SK-N-MC (cell line): ENCODE measurements around the gene ASIC4.
A peak's percentile ranks its signal among the peaks of the same experiment; 100 is the strongest.

Source experiments
- DNase-seq: peaks from one replicate; pipeline ENCODE4 v3.0.0-alpha.2; 2011; ENCODE audit warnings: low read depth, low spot score
- H3K27ac ChIP-seq: fragments of 200-600 bp; sonication (generic); 2 replicates; pipeline ENCODE4 v1.5.1; 2016; ENCODE audit warnings: mixed run types
- H3K36me3 ChIP-seq: fragments of 200-600 bp; sonication (generic); 2 replicates; pipeline ENCODE4 v1.6.1; 2017; ENCODE audit warnings: antibody characterized with exemption, low read length, mixed read lengths; ENCODE audit not compliant: insufficient read depth
- H3K4me3 ChIP-seq: fragments of 200-600 bp; sonication (generic); 2 replicates; pipeline ENCODE4 v1.5.1; 2016
- H3K9ac ChIP-seq: fragments of 200-600 bp; sonication (generic); 2 replicates; pipeline ENCODE4 v1.8.0; 2017; ENCODE audit warnings: mixed run types, mixed read lengths; ENCODE audit not compliant: insufficient read length
- H3K9me3 ChIP-seq: fragments of 200-600 bp; sonication (generic); 2 replicates; pipeline ENCODE4 v1.6.1; 2017; ENCODE audit warnings: low read depth, mild to moderate bottlenecking, antibody characterized with exemption, low read length, moderate library complexity, mixed read lengths
- EZH2 ChIP-seq: fragments of 200-600 bp; sonication (generic); IDR thresholded peaks from one replicate; pipeline ENCODE4 v1.6.1; 2017; ENCODE audit warnings: antibody characterized with exemption
- FOXP2 ChIP-seq: optimal IDR thresholded peaks from 2 replicates; pipeline ENCODE3; 2011; ENCODE audit warnings: mild to moderate bottlenecking, moderate library complexity; ENCODE audit not compliant: insufficient read depth; ENCODE audit errors: extremely low read length, control extremely low read depth
- POLR2AphosphoS5 ChIP-seq: IDR thresholded peaks from 2 replicates; pipeline ENCODE4 v1.6.1; 2012; ENCODE audit warnings: mild to moderate bottlenecking, low read depth, low read length, borderline replicate concordance

The ASIC4 gene

DNA sequence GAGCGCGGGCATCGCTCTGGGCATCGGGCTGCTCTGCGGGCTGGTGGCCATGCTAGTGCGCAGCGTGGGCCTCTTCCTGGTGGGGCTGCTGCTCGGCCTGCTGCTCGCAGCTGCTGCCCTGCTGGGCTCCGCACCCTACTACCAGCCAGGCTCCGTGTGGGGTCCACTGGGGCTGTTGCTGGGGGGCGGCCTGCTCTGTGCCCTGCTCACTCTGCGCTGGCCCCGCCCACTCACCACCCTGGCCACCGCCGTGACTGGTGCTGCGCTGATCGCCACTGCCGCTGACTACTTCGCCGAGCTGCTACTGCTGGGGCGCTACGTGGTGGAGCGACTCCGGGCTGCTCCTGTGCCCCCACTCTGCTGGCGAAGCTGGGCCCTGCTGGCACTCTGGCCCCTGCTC, 33.3 kb downstream of the ASIC4 start:
- H3K4me3 ChIP-seq, result no peak overlapping the region
- no peak overlapping the region for H3K27ac ChIP-seq
- DNase-seq, result no peak
- H3K9me3 ChIP-seq, result no peaks in the 10 kb centered on the region
- H3K9ac ChIP-seq, result no peak overlapping the region
- no peak for TF ChIP-seq FOXP2
- TF ChIP-seq POLR2AphosphoS5, result no peak
- TF ChIP-seq EZH2, result no peak
- no peaks in the 10 kb centered on the region for H3K36me3 ChIP-seq

DNA sequence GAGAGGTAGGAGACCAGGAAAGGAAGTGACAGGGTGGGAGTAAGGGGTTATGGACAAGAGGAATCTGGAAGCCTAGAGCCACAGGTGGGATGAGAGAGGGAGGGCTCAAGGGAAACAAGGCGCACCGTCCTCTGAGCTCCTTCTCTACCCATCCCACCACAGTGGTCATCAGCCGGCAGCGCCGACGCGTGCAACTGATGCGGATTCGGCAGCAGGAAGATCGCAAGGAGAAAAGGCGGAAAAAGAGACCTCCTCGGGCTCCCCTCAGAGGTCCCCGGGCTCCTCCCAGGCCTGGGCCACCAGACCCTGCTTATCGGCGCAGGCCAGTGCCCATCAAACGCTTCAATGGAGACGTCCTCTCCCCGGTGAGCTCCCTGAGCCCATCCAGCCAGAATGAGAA, 34.7 kb downstream of the ASIC4 start:
- TF ChIP-seq POLR2AphosphoS5 (no peak), EZH2 (no peak), FOXP2 (no peak)
- DNase-seq, result no peak
- Histone ChIP-seq H3K9ac (no peak overlapping the region), H3K9me3 (no peaks in the 10 kb centered on the region), H3K4me3 (no peak overlapping the region), H3K27ac (no peak overlapping the region), H3K36me3 (no peaks in the 10 kb centered on the region)

DNA sequence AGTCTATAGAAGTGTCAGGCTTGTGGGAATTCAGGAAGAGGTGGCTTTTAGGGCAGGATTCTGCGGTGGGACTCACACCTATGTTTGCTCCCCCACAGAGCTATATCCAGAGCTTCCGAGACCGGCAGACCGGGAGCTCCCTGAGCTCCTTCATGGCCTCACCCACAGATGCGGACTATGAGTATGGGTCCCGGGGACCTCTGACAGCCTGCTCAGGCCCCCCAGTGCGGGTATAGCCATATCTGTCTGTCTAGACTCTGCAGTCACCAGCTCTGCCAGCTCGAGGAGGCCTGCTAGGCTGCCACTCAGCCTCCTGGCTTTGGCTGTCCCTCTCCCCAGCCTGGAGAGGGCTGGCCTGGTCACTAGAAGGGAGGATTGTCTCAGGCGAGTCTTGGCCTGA, 35.3 kb downstream of the ASIC4 start:
- no peak for TF ChIP-seq FOXP2
- no peak for TF ChIP-seq POLR2AphosphoS5
- TF ChIP-seq EZH2, result no peak
- H3K36me3 ChIP-seq, result no peaks in the 10 kb centered on the region
- H3K27ac ChIP-seq, result no peak overlapping the region
- no peak for DNase-seq
- no peak overlapping the region for H3K9ac ChIP-seq
- H3K4me3 ChIP-seq, result no peak overlapping the region
- no peaks in the 10 kb centered on the region for H3K9me3 ChIP-seq

DNA sequence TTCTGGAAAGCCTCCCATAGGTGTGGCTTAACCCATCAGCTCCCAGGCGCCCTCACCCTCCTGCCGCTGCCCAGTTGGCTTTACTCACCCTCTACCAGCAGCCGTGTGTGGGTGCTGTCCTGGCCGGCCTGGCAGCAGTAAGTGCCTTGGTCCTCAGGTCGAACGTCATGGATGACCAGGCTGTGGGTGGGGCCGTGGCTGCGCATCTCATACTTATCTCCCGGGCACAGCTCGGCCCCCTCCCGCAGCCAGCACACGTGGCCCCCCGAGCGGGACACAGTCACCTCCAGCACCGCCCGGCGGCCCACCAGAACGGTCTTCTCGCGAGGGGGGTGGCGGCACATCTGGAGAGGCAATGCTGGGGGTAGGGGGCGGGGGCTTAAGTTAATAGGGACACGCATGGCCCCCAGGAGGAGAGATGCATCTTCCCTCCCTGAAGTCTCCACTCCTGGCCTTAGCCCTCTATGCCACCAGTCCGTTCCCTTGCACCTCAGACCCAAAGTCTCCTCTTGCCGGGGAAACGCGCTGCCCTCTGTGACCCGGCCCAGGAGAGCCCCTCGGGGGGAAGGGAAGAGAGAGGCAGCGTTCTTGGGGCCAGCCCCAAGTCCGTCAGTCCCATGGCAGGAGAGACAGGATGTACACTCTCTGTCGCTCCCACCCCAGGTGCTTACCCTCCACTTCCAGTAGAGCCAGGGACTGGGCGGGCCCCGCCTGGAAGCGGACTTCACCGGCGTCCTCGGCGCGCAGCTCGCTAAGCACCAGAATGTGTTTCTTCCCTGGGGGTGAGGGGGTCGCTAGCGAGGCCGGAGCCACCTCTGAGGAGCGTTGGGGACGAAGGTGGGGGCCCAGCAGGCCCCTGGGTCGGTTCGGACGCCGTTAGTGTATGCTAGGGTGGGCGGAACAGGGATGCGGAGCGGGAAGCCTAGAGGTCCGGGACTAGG, 37.4 kb downstream of the ASIC4 start:
- Histone ChIP-seq H3K9ac (no peak overlapping the region), H3K4me3 (peak overlapping the region; percentile 86), H3K27ac (no peak overlapping the region), H3K9me3 (no peaks in the 10 kb centered on the region), H3K36me3 (no peaks in the 10 kb centered on the region)
- TF ChIP-seq EZH2 (no peak), FOXP2 (no peak), POLR2AphosphoS5 (no peak)
- no peak for DNase-seq

DNA sequence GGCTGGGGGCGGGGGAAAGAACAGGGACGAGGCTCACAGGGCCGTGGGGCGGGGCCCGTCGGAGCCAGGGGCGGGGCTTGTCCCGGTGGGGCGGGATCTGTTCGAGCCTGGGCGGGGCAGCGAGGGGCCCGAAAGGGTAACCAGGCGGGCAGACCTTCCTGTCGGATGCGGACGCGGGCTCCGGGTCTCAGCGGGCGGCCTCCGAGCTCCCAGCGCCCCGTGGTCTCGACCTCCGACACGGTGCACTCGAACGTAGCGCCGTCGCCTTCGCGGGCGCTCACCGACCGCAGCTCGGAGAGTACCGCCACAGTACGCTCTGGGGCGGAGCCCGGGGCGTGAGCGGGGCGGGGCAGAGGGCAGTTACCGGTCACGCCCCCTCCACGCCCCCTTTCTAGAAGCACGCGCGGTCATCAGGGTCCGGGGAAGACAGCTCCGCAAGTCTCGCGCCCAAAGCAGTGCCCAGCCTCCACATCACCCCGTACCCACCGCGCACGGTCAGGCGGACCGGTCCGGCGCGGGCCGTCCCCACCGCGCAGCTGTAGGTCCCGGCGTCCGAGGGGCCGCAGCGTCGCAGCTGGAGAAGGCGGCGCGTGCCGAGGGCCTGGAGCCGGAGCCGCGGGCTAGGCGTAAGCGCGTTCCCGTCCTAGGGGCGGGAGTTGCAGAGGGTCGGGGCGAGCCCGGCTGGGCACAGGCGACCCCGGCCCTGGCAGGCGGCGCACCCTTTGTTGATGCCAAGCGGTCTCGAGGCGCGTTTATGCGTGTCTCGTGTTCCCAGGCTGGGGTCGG, 38.3 kb downstream of the ASIC4 start:
- Histone ChIP-seq H3K9me3 (no peaks in the 10 kb centered on the region), H3K4me3 (peak overlapping the region; percentile 86), H3K9ac (no peak overlapping the region), H3K27ac (no peak overlapping the region), H3K36me3 (no peaks in the 10 kb centered on the region)
- TF ChIP-seq EZH2, result no peak
- no peak for TF ChIP-seq POLR2AphosphoS5
- no peak for TF ChIP-seq FOXP2
- no peak for DNase-seq

DNA sequence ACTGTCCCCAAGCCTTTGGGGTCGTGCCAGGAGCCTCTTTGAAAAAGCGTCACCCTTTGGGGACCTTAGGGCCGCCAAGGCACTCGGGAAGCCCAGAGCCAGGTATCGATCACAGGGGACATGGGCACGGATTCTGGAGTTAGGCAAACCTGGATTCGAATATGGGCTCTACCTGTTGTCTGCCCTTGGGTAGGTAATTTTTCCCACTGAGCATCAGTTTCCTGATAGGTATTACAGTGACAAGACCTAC, 38.8 kb downstream of the ASIC4 start:
- no peak overlapping the region for H3K9ac ChIP-seq
- peak overlapping the region; percentile 86 for H3K4me3 ChIP-seq
- H3K9me3 ChIP-seq, result no peaks in the 10 kb centered on the region
- TF ChIP-seq FOXP2 (no peak), EZH2 (no peak), POLR2AphosphoS5 (no peak)
- no peak for DNase-seq
- no peaks in the 10 kb centered on the region for H3K36me3 ChIP-seq
- no peak overlapping the region for H3K27ac ChIP-seq

DNA sequence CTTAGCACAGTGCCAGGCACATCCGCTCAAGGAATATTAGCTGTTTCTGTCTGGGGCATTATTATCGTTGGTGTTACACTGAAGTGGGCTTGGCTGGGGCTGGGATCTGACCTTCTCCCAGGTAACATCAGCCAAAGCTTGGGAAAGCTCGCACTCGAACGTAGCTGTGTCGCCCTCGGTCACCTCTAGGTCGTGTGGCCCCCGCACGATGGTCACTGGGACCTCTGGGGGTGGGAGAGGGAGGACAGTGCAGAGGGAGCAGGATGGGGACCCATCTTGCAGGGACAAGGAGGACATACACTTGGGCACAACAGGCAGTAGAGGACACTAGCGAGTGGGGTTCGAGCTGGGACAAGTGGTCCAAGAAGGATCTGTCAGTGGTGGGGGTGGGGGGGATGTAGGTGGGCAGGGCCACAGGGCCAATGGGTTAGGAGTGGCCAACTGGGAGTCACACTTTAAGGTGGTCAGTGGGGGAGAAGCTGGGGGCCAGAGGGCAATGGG, 39.2 kb downstream of the ASIC4 start:
- H3K27ac ChIP-seq, result no peak overlapping the region
- no peaks in the 10 kb centered on the region for H3K36me3 ChIP-seq
- DNase-seq, result no peak
- TF ChIP-seq FOXP2 (no peak), EZH2 (no peak), POLR2AphosphoS5 (no peak)
- no peak overlapping the region for H3K9ac ChIP-seq
- no peak overlapping the region for H3K4me3 ChIP-seq
- H3K9me3 ChIP-seq, result no peaks in the 10 kb centered on the region

DNA sequence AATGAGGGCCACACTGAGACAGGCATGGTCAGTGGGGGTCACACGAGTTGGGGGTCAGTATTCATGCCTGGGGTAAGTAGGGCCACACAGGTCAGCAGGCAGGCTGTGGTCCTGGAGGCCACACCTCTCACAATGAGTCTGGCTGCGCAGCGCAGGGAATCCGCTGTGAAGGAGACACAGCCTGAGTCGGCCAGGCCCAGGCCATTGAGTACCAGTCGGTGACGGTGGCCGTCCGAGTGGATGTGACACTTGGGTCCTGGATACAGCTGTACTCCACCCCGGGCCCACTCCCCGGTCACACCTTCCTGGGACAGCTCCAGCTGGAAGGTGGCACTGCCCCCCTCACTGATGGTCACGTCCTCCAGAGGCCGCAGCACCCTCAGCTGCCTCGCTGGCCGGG, 40.1 kb downstream of the ASIC4 start:
- Histone ChIP-seq H3K9me3 (no peaks in the 10 kb centered on the region), H3K9ac (no peak overlapping the region), H3K36me3 (no peaks in the 10 kb centered on the region), H3K27ac (no peak overlapping the region), H3K4me3 (no peak overlapping the region)
- no peak for DNase-seq
- TF ChIP-seq FOXP2 (no peak), POLR2AphosphoS5 (no peak), EZH2 (no peak)
